Heart left ventricle (tissue), 16 donors: ENCODE measurements around the gene TRAPPC12. TPM values are rescaled to one million over a fixed set of nuclear protein-coding genes. Genes with fewer than 3 reads are reported as not detected.

ENCODE experiments used
- ATAC-seq, 4 donors: fragments of 200-7000 bp; cut with Tn5 transposase; one replicate each; pipeline ENCODE4 v1.9.1; 2020 to 2022; ENCODE audit warnings: moderate library complexity in 4 of 4, mild to moderate bottlenecking in 3 of 4, moderate number of reproducible peaks in 1 of 4
- DNase-seq, 5 donors: peaks; one replicate each; pipeline ENCODE4 v3.0.0-alpha.2; 2020
- H3K27ac ChIP-seq, 12 donors: fragments of 200-600 bp; sonication (generic) in 4 of 12; one replicate each; pipeline versions ENCODE4 v1.5.0 to v1.8.0; 2016 to 2022; ENCODE audit warnings: mild to moderate bottlenecking in 2 of 12
- H3K27me3 ChIP-seq, 9 donors: fragments of 200-600 bp; sonication (generic) in 2 of 9; one replicate each; pipeline versions ENCODE4 v1.5.1 to v1.8.0; 2016 to 2022; ENCODE audit warnings: mild to moderate bottlenecking in 3 of 9
- H3K36me3 ChIP-seq, 9 donors: fragments of 200-600 bp; sonication (generic) in 2 of 9; one replicate each; pipeline versions ENCODE4 v1.5.0 to v1.8.0; 2018 to 2022; ENCODE audit warnings: mild to moderate bottlenecking in 2 of 9
- H3K4me1 ChIP-seq, 12 donors: fragments of 200-600 bp; sonication (generic) in 4 of 12; one replicate each; pipeline versions ENCODE4 v1.5.0 to v1.8.0; 2016 to 2022; ENCODE audit warnings: mild to moderate bottlenecking in 3 of 12
- H3K4me3 ChIP-seq, 12 donors: fragments of 200-600 bp; sonication (generic) in 4 of 12; one replicate each; pipeline versions ENCODE4 v1.5.0 to v1.8.0; 2017 to 2022; ENCODE audit warnings: mild to moderate bottlenecking in 9 of 12, moderate library complexity in 4 of 12
- H3K9me3 ChIP-seq, 12 donors: fragments of 200-600 bp; sonication (generic) in 4 of 12; one replicate each; pipeline versions ENCODE4 v1.5.0 to v1.8.0; 2016 to 2022; ENCODE audit warnings: mild to moderate bottlenecking in 1 of 12
- POLR2A ChIP-seq, 2 donors: fragments of 450-650 bp; IDR thresholded peaks; one replicate each; pipeline ENCODE4 v1.6.1; 2017; ENCODE audit warnings: antibody characterized with exemption in 2 of 2, mild to moderate bottlenecking in 2 of 2, moderate library complexity in 2 of 2
- WGBS, 4 donors: extraction: QIAGEN DNeasy Blood & Tissue Kit in 2 of 4; methylation state at CpG; one replicate each; pipeline versions ENCODE4 v1.1.5 to v1.1.7; 2013 to 2018; 5-methylcytosine and 5-hydroxymethylcytosine counted together
- intact Hi-C, 10 donors: fragments of 100-400 bp; cut with DNase I; formaldehyde crosslinking; loops; one replicate each; pipeline versions ENCODE4 v1.11.1 to v1.14.2; 2022
- long read RNA-seq, 3 donors: library from polyadenylated mRNA; unstranded; transcript quantifications; one replicate each; pipeline ENCODE4 v2.0.0, GENCODE V29; 2020 to 2021
- polyA plus RNA-seq, 2 donors: library from polyadenylated mRNA; stranded (reverse); fragments of 200-250 nt; gene quantifications; one replicate each; pipeline ENCODE4 v1.2.3, GENCODE V29; 2013
- total RNA-seq, 9 donors: library from RNA; depleted of rRNA in 2 of 9; stranded (reverse); fragments of >200 nt in 2 of 9; fragmentation: NEBNext Ultra II Directional in 3 of 9; extraction: Animal tissue kit (Norgen Biotek cat#: 25700) in 3 of 9; gene quantifications; one replicate each; pipeline versions ENCODE4 v1.1.0 to v1.2.4, GENCODE V29; 2016 to 2023
- TF ChIP-seq, protein P1 (sequence below), 12 donors: fragments of 200-600 bp; sonication (generic) in 4 of 12; IDR thresholded peaks; one replicate each; pipeline versions ENCODE4 v1.5.0 to v1.8.0; 2018 to 2022; ENCODE audit warnings: antibody characterized with exemption in 12 of 12, mild to moderate bottlenecking in 5 of 12
- donor health status: ischemic (EF 13 %, LVEDD 7.1; RV severe dilation, severe dysfunction).
- donor health status: healthy with polysubstance abuse.
- donor health status: DM: no; HTN: yes; CAD: no.
- donor health status: DM: no; HTN: no; CAD: no.
- donor health status: ischemic (EF 25% LVEDD 6.9; RV normal size, moderate dysfunction).
- donor health status: ischemic (EF 25% LVEDD 5.7; RV mildly dilated, moderate dysfunction).
- donor health status: healthy.
- donor health status: DM: yes; HTN: yes; CAD: no.
- donor health status: ischemic (EF 35%, LVEDD 5.7; RV mildly dilated, moderate dysfunction).
- donor health status: nonischemic (EF 11% LVEDD 7.7; RV severe dilation, severe dysfunction).
- donor health status: DM: yes; HTN: yes; CAD: no.
- donor health status: PGD.
- donor health status: ischemic (EF 29% LVEDD 5.4; RV normal size, mild dysfunction).
- donor health status: nonischemic (EF 23%, LVEDD 6.1; RV moderate dilation, normal function).

TRAPPC12 gene
- total RNA-seq: 100 to 1,000 TPM in 2 of 9 donors, 10 to 100 TPM in 7; 72.3 to 111 (median 88.2) TPM
- polyA plus RNA-seq: 100 to 1,000 TPM in 1 of 2 donors, 10 to 100 TPM in 1; 70.3 to 142 TPM
- long read RNA-seq, donor 1, transcript TRAPPC12-201 (12 exons, 2,508 nt): major isoform, 21 of 70 reads
- long read RNA-seq, donor 1, partial matches to known transcripts: 37 of 70 reads
- long read RNA-seq, donor 1, other reads (novel, unspliced or antisense): 10 of 70 reads
- long read RNA-seq, donor 2, partial matches to known transcripts: 29 of 40 reads
- long read RNA-seq, donor 2, other reads (novel, unspliced or antisense): 11 of 40 reads
- long read RNA-seq, donor 3, transcript TRAPPC12-201 (12 exons, 2,508 nt): major isoform, 23 of 61 reads
- long read RNA-seq, donor 3, partial matches to known transcripts: 26 of 61 reads
- long read RNA-seq, donor 3, other reads (novel, unspliced or antisense): 11 of 61 reads

GRCh38 chr2:3379647-3380534 is at the start of gene TRAPPC12:
Gene TRAPPC12 (plus strand): TSS chr2:3379694. CDS start chr2:3387624, 7,930 bp downstream.
- WGBS, 4 donors: 1 to 2% (median 1%) methylated on average over 31 to 61 of the region's 61 CpGs

DNA sequence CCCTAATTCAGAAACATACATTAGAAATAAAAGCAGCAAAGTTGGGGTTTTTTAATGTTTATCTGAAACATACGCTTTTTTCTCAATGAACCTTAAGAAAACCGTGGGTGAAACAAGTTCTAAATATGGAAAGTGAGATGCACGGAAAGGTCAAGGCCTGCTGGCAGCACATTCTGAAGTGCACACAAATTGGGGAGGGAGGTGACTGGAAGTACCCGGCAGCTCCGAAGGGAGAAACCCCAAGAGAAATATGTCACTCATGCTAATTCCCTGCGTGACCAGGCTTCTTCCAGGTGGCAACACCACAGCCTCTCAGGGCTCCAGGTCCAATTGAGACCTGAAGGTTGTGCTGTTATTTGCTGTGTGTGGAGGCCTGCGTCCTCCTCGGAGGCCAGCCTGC is 47.4 kb upstream of the TRAPPC12 start:
- DNase-seq (no peak), ATAC-seq (peak in 1 of 4 donors; percentile 28)
- peaks cover 0 to 5% (median 0%) of the 10 kb centered on the region in 12 donors for H3K4me1 ChIP-seq
- whole genome bisulfite sequencing, 4 donors: 50 to 77% (median 72%) methylated on average over 7 to 8 of the region's 8 CpGs
- intact Hi-C loops: no loop called here
- no peak overlapping the region for H3K4me3 ChIP-seq
- TF ChIP-seq, protein P1, sequence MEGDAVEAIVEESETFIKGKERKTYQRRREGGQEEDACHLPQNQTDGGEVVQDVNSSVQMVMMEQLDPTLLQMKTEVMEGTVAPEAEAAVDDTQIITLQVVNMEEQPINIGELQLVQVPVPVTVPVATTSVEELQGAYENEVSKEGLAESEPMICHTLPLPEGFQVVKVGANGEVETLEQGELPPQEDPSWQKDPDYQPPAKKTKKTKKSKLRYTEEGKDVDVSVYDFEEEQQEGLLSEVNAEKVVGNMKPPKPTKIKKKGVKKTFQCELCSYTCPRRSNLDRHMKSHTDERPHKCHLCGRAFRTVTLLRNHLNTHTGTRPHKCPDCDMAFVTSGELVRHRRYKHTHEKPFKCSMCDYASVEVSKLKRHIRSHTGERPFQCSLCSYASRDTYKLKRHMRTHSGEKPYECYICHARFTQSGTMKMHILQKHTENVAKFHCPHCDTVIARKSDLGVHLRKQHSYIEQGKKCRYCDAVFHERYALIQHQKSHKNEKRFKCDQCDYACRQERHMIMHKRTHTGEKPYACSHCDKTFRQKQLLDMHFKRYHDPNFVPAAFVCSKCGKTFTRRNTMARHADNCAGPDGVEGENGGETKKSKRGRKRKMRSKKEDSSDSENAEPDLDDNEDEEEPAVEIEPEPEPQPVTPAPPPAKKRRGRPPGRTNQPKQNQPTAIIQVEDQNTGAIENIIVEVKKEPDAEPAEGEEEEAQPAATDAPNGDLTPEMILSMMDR (IDR thresholded peaks at IDR 0.05): no peak
- TF ChIP-seq POLR2A (IDR thresholded peaks at IDR 0.05): no peak
- H3K9me3 ChIP-seq: no peaks in the 10 kb centered on the region
- peaks cover 0 to 49% (median 6%) of the 10 kb centered on the region in 9 donors for H3K36me3 ChIP-seq
- H3K27ac ChIP-seq: no peak overlapping the region
- no peaks in the 10 kb centered on the region for H3K27me3 ChIP-seq

More at GRCh38 chr2:3379647-3380534, at the start of gene TRAPPC12:
- intact Hi-C loops: loop anchor here in 5 of 10 donors (2.0 to 10.0 kb wide), 6 partner anchors 81 to 177 kb away; partner anchors contain the start of genes RNASEH1 (in 4 of the 5) and ADI1 (in 2 of the 5)
- DNase-seq: peak; percentile 90 to 95 (median 92)
- H3K27ac ChIP-seq: peak within 1 kb of the TSS; percentile 42 to 96 (median 92)
- TF ChIP-seq, protein P1 (IDR thresholded peaks at IDR 0.05): peak in 9 of 12 donors; percentile 23 to 66 (median 37)
- peak in 1 of 2 donors; percentile 85 for TF ChIP-seq POLR2A (IDR thresholded peaks at IDR 0.05)
- no peaks in the 10 kb centered on the region for H3K9me3 ChIP-seq
- H3K4me1 ChIP-seq: peaks cover 0 to 41% (median 32%) of the 10 kb centered on the region in 12 donors
- H3K27me3 ChIP-seq: no peaks in the 10 kb centered on the region
- H3K4me3 ChIP-seq: peak within 1 kb of the TSS; percentile 51 to 92 (median 84)
- ATAC-seq: peak; percentile 83 to 92 (median 91)
- H3K36me3 ChIP-seq: peaks cover 0 to 34% (median 12%) of the 10 kb centered on the region in 9 donors

DNA sequence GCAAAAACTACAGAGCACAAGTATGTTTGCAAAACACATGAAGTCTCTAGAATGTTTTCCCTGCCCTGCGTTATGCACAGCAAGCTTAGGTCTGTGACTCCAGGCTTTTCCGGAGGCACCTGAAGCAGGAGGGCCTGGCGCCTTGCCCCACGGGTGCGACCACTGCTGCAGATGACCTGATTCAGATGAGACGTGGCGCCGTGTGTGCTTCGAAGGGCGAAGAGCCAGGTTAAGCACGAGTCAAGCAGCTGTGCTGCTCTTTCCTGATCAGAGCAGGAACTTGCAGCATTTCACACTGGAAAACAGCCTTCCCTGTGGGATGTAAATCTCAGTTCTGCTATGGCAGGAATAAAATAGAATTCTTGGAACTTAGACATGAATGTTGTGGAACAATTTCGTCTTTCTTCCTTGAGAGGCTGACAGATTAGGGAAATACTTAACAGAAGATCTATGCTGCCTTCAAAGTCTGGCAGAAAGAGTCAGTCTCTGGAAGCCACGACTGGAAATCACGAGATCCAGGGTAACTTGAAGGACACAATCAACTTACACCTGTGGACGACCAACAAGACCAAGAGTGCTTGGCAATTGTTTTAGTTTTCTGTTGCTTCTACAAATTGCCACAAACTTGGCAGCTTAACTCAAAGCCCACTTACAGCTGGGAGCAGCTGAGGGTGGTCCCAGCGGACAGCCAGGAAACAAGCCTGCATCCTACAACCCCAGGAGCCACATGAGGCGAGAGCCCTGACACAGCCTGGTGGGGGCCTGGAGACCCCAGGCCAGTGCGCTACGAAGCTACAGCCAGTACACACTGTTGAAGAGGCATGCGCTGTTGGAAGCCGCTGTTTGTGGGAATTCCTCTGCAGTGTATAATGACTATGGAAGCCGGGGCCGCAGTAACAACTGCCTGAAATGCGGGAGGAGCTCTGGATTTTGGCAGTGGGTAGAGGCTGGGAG is 44.8 kb upstream of the TRAPPC12 start:
- TF ChIP-seq, protein P1 (IDR thresholded peaks at IDR 0.05): no peak
- no peak for TF ChIP-seq POLR2A (IDR thresholded peaks at IDR 0.05)
- ATAC-seq: peak in 2 of 4 donors; percentile 29 to 32
- Histone ChIP-seq H3K4me3 (peak overlapping the region in 1 of 12 donors; percentile 18), H3K36me3 (peaks cover 0 to 49% (median 6%) of the 10 kb centered on the region in 9 donors), H3K27me3 (no peaks in the 10 kb centered on the region), H3K27ac (peak overlapping the region in 3 of 12 donors; percentile 12 to 30 (median 29)), H3K4me1 (peaks cover 0 to 5% (median 0%) of the 10 kb centered on the region in 12 donors), H3K9me3 (no peaks in the 10 kb centered on the region)
- WGBS, 4 donors: 77 to 91% (median 84%) methylated on average over 24 of the region's 24 CpGs
- no peak for DNase-seq
- intact Hi-C loops: no loop called here
